Kidney epithelial cell (primary cell): Measurements from ENCODE around the gene GNMT. TPM values are rescaled to one million over a fixed set of nuclear protein-coding genes. Genes with fewer than 3 reads are reported as not detected.
A peak's percentile ranks its signal among the peaks of the same experiment; 100 is the strongest.
"Not testable (repeated sequence)": the region's sequence is repeated elsewhere in the genome, so short reads cannot be mapped to it uniquely, and the experiment has no call there.

Source experiments
- DNase-seq: peaks from one replicate; pipeline ENCODE4 v3.0.0-alpha.2; 2010; ENCODE audit warnings: low read depth
- H3K27me3 ChIP-seq: 2 replicates; pipeline ENCODE4 v1.6.0; 2011; ENCODE audit warnings: low read length; ENCODE audit not compliant: control insufficient read depth, insufficient read depth
- H3K36me3 ChIP-seq: 2 replicates; pipeline ENCODE4 v1.5.1; 2011; ENCODE audit warnings: low read length; ENCODE audit not compliant: control insufficient read depth, insufficient read depth
- H3K4me3 ChIP-seq: 2 replicates; pipeline ENCODE4 v1.5.1; 2011; ENCODE audit warnings: low read depth, mild to moderate bottlenecking, control low read depth, low read length
- total RNA-seq: library from RNA; depleted of rRNA; stranded (reverse); fragments of >200 nt; gene quantifications from 2 replicates; pipeline ENCODE4 v1.2.3, GENCODE V29; 2015
- TF ChIP-seq, protein P1 (sequence below): IDR thresholded peaks from 2 replicates; pipeline ENCODE4 v1.5.1; 2011; ENCODE audit warnings: mild to moderate bottlenecking, moderate library complexity, low read length, control low read depth, inconsistent platforms; ENCODE audit not compliant: insufficient read depth, poor library complexity, severe bottlenecking

The GNMT gene
- total RNA-seq, 1 donor from 2014 or later: not detected

- no peaks in the 10 kb centered on the region for H3K27me3 ChIP-seq
- H3K4me3 ChIP-seq: no peak overlapping the region
- H3K36me3 ChIP-seq: no peaks in the 10 kb centered on the region
- no peak for DNase-seq
- TF ChIP-seq, protein P1, sequence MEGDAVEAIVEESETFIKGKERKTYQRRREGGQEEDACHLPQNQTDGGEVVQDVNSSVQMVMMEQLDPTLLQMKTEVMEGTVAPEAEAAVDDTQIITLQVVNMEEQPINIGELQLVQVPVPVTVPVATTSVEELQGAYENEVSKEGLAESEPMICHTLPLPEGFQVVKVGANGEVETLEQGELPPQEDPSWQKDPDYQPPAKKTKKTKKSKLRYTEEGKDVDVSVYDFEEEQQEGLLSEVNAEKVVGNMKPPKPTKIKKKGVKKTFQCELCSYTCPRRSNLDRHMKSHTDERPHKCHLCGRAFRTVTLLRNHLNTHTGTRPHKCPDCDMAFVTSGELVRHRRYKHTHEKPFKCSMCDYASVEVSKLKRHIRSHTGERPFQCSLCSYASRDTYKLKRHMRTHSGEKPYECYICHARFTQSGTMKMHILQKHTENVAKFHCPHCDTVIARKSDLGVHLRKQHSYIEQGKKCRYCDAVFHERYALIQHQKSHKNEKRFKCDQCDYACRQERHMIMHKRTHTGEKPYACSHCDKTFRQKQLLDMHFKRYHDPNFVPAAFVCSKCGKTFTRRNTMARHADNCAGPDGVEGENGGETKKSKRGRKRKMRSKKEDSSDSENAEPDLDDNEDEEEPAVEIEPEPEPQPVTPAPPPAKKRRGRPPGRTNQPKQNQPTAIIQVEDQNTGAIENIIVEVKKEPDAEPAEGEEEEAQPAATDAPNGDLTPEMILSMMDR: no peak
Measured at GRCh38 chr6:42952389-42952788, 8.2 kb upstream of the GNMT start.

GRCh38 chr6:42954405-42954804, 6.1 kb upstream of the GNMT start:
- H3K4me3 ChIP-seq, H3K27me3 ChIP-seq, DNase-seq, H3K36me3 ChIP-seq: not testable (repeated sequence)

GRCh38 chr6:42958125-42958524, 2.4 kb upstream of the GNMT start:
- Histone ChIP-seq H3K27me3 (peaks cover 3% of the 10 kb centered on the region), H3K4me3 (no peak overlapping the region), H3K36me3 (no peaks in the 10 kb centered on the region)
- TF ChIP-seq, protein P1: no peak
- DNase-seq: no peak

GRCh38 chr6:42959917-42960242, 674 bp upstream of the GNMT start:
- Histone ChIP-seq H3K4me3 (peak overlapping the region; percentile 48), H3K27me3 (peaks cover 3% of the 10 kb centered on the region), H3K36me3 (no peaks in the 10 kb centered on the region)
- TF ChIP-seq, protein P1: no peak
- DNase-seq: no peak

GRCh38 chr6:42961020-42961470, 491 bp downstream of the GNMT start:
- TF ChIP-seq, protein P1: no peak
- H3K4me3 ChIP-seq: peak overlapping the region; percentile 48
- no peak for DNase-seq
- peaks cover 3% of the 10 kb centered on the region for H3K27me3 ChIP-seq
- H3K36me3 ChIP-seq: no peaks in the 10 kb centered on the region

DNA sequence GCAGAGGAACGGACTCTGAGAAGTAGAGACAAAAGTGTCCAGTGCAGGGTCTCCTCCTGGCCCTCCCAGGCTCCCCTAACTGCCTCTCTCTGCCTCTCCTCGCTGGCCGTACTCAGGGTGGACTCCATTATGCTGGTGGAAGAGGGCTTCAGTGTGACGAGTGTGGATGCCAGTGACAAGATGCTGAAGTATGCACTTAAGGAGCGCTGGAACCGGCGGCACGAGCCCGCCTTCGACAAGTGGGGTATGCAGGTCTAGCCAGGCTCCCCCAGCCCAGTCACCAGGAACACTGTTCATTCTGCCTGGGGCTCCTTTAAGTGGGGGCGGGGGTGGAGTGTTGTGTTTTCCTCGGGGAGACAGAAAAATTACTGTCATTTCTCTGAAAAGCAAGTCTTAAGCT, 1.5 kb downstream of the GNMT start:
- TF ChIP-seq, protein P1: no peak
- Histone ChIP-seq H3K36me3 (peaks cover 1% of the 10 kb centered on the region), H3K27me3 (peaks cover 3% of the 10 kb centered on the region), H3K4me3 (no peak overlapping the region)
- DNase-seq: no peak
